Activated B cell treated with CpG ODN at 0.5 μM for 24 hours (primary cell): ENCODE measurements around the gene MAGEA6. TPM values are rescaled to one million over a fixed set of nuclear protein-coding genes. Genes with fewer than 3 reads are reported as not detected.
"Not testable (repeated sequence)": the region's sequence is repeated elsewhere in the genome, so short reads cannot be mapped to it uniquely, and the experiment has no call there.

Experiments used
- ATAC-seq: fragments of 200-7000 bp; cut with Tn5 transposase; one replicate; pipeline ENCODE4 v1.10.0; 2021; ENCODE audit warnings: low read depth, mild to moderate bottlenecking, moderate library complexity
- CTCF ChIA-PET: fragments of 350-600 bp; sonication (Branson Sonifier 250); formaldehyde crosslinking; loops from one replicate; lab custom pipeline; 2021; ENCODE audit warnings: antibody characterized with exemption; lab: Charles Lee
- POLR2A ChIA-PET: fragments of 350-600 bp; sonication (Branson Sonifier 250); formaldehyde crosslinking; loops from one replicate; lab custom pipeline; 2021; ENCODE audit warnings: antibody characterized with exemption; lab: Charles Lee
- DNase-seq: peaks from one replicate; pipeline ENCODE4 v3.0.0; 2022
- H3K27ac Mint-ChIP-seq: one replicate; pipeline ENCODE4 v1.8.0; 2020; ENCODE audit warnings: mixed read lengths
- H3K27me3 Mint-ChIP-seq: one replicate; pipeline ENCODE4 v1.8.0; 2021; ENCODE audit warnings: mixed read lengths
- H3K36me3 Mint-ChIP-seq: one replicate; pipeline ENCODE4 v1.8.0; 2021; ENCODE audit warnings: low read depth, mixed read lengths
- H3K4me1 Mint-ChIP-seq: one replicate; pipeline ENCODE4 v1.8.0; 2021; ENCODE audit warnings: mixed read lengths
- H3K4me3 Mint-ChIP-seq: one replicate; pipeline ENCODE4 v1.8.0; 2020; ENCODE audit warnings: mild to moderate bottlenecking, mixed read lengths
- H3K9me3 Mint-ChIP-seq: one replicate; pipeline ENCODE4 v1.8.0; 2020; ENCODE audit warnings: mixed read lengths
- intact Hi-C: fragments of 100-400 bp; cut with micrococcal nuclease; formaldehyde crosslinking; loops from one replicate; pipeline ENCODE4 v1.15.1; 2024
- total RNA-seq: library from RNA; stranded (reverse); gene quantifications from 2 replicates; pipeline ENCODE4 v1.2.3, GENCODE V29; 2022
- TF ChIP-seq, protein P1 (sequence below): fragments of 200-600 bp; IDR thresholded peaks from one replicate; pipeline ENCODE4 v1.8.0; 2022; ENCODE audit warnings: antibody characterized with exemption, mild to moderate bottlenecking

The MAGEA6 gene
- total RNA-seq, 1 donor from 2014 or later: not detected

DNA sequence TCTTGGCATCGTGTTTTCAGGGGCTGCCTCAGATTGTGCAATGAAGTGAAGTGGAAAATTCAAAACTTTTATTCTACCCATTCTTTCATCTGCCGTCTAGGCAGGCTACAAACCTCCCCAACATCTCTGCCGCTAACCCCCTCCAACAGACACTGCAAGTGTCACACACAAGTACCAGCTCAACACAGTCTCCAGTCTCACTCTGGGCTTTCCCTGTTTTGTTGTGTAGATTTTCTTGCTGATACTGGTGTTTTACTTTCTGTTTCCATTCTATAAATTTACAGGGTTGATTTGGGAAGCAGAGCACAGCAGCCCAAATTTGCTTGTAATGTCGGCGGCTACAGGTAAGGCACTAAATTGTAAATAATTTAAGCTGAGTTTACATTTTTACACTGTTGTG lies 14.6 kb downstream of the MAGEA6 start:
- ATAC-seq, H3K36me3 Mint-ChIP-seq, intact Hi-C loops, H3K27me3 Mint-ChIP-seq, DNase-seq, CTCF ChIA-PET, H3K4me1 Mint-ChIP-seq, H3K27ac Mint-ChIP-seq, H3K4me3 Mint-ChIP-seq, POLR2A ChIA-PET, H3K9me3 Mint-ChIP-seq: not testable (repeated sequence)

DNA sequence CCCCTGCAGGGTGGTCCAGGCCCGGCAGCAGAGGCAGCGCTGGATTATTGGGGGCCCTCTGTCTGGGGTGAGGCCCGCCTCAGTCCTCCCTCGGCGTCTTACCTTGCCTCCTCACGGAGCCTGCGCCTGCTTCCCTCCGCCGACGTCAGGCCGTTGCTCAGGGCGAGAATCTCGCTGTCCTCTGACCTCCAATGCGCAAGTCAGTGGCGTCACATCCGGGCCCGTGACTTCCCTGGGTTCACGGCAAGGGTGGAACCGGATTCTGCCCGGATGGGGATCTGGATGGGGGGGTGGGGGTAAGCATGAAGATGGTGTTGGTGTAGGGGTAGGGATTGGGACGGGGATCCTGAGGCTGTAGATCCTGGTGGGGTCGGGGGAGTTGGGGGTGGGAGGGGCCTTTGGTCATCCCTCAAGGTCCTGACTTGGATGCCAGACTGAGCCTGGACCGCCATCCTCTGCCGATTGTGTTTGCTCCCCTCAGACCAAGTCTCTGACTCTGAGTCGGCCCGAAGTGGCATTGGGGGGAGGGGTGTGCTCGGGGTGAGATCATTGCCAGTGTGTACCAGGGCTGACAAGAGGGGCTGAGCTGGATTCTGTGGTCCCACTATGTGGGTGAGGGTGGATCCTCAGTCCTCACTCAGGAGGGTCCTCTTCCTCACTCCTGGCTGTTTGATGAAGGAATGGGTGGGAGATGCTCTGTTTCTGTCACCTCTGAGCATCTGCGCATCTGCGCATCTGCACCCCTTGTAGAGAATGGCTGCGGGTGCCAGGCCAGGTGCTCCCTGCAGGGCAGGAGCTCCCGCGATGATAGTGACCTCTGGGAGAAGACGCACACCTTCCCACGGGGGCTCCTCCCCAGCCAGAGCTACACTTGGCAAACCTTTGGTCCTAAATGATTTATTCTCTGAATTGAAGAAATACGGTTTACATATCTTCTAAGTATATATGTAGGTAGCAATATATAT lies 15.5 kb downstream of the MAGEA6 start, which contains the start of gene MAGEA2:
TSS of gene MAGEA2 (minus strand) at position 157 of the 965 bp plus-strand sequence. CDS start 2,479 bp downstream, outside the sequence.
- H3K27ac Mint-ChIP-seq, H3K4me3 Mint-ChIP-seq, H3K9me3 Mint-ChIP-seq, intact Hi-C loops, ATAC-seq, CTCF ChIA-PET, H3K4me1 Mint-ChIP-seq, POLR2A ChIA-PET, H3K27me3 Mint-ChIP-seq, DNase-seq, H3K36me3 Mint-ChIP-seq: not testable (repeated sequence)

DNA sequence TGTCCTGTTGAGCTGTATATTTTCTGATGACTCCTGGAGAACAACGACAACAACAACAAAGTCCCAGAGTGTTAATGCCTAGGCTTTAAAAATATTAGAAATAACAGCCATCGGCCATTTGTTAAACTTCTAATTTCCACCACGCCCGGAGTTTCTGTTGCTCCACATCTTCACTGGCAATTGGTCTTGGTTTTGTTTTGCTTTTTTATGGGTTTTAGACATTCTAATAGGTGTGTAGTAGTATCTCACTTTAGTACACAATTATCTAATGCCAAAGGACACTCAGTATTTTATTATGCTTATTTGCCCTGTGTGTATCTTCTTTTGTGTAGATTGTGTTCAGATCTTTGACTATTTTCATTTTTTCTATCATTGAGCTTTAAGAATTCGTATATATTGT lies 30.9 kb downstream of the MAGEA6 start:
- Mint-ChIP-seq H3K4me1 (no peaks in the 10 kb centered on the region), H3K27ac (no peak overlapping the region), H3K4me3 (no peak overlapping the region), H3K9me3 (no peaks in the 10 kb centered on the region), H3K27me3 (no peaks in the 10 kb centered on the region), H3K36me3 (no peaks in the 10 kb centered on the region)
- DNase-seq: no peak
- TF ChIP-seq, protein P1, sequence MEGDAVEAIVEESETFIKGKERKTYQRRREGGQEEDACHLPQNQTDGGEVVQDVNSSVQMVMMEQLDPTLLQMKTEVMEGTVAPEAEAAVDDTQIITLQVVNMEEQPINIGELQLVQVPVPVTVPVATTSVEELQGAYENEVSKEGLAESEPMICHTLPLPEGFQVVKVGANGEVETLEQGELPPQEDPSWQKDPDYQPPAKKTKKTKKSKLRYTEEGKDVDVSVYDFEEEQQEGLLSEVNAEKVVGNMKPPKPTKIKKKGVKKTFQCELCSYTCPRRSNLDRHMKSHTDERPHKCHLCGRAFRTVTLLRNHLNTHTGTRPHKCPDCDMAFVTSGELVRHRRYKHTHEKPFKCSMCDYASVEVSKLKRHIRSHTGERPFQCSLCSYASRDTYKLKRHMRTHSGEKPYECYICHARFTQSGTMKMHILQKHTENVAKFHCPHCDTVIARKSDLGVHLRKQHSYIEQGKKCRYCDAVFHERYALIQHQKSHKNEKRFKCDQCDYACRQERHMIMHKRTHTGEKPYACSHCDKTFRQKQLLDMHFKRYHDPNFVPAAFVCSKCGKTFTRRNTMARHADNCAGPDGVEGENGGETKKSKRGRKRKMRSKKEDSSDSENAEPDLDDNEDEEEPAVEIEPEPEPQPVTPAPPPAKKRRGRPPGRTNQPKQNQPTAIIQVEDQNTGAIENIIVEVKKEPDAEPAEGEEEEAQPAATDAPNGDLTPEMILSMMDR: no peak
- CTCF ChIA-PET: no interaction called here
- ATAC-seq: no peak
- POLR2A ChIA-PET: no interaction called here
- intact Hi-C loops: no loop called here

DNA sequence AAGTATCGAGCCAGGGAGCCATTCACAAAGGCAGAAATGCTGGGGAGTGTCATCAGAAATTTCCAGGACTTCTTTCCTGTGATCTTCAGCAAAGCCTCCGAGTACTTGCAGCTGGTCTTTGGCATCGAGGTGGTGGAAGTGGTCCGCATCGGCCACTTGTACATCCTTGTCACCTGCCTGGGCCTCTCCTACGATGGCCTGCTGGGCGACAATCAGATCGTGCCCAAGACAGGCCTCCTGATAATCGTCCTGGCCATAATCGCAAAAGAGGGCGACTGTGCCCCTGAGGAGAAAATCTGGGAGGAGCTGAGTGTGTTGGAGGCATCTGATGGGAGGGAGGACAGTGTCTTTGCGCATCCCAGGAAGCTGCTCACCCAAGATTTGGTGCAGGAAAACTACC lies 33.0 kb downstream of the MAGEA6 start:
- DNase-seq, intact Hi-C loops, H3K27ac Mint-ChIP-seq, H3K9me3 Mint-ChIP-seq, H3K4me1 Mint-ChIP-seq, H3K27me3 Mint-ChIP-seq, H3K4me3 Mint-ChIP-seq, H3K36me3 Mint-ChIP-seq, CTCF ChIA-PET, ATAC-seq, POLR2A ChIA-PET: not testable (repeated sequence)

DNA sequence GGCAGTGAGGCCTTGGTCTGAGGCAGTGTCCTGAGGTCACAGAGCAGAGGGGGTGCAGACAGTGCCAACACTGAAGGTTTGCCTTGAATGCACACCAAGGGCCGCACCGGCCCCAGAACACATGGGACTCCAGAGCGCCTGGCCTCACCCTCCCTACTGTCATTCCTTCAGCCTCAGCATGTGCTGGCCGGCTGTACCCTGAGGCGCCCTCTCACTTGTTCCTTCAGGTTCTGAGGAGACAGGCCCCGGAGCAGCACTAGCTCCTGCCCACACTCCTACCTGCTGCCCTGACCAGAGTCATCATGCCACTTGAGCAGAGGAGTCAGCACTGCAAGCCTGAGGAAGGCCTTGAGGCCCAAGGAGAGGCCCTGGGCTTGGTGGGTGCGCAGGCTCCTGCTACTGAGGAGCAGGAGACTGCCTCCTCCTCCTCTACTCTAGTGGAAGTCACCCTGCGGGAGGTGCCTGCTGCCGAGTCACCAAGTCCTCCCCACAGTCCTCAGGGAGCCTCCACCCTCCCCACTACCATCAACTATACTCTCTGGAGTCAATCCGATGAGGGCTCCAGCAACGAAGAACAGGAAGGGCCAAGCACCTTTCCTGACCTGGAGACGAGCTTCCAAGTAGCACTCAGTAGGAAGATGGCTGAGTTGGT lies 33.5 kb downstream of the MAGEA6 start:
- no peaks in the 10 kb centered on the region for H3K27me3 Mint-ChIP-seq
- no peak overlapping the region for H3K4me3 Mint-ChIP-seq
- ATAC-seq: no peak
- H3K27ac Mint-ChIP-seq: no peak overlapping the region
- ChIA-PET CTCF (no interaction called here), POLR2A (no interaction called here)
- TF ChIP-seq, protein P1: no peak
- intact Hi-C loops: no loop called here
- DNase-seq: no peak
- H3K36me3 Mint-ChIP-seq: no peaks in the 10 kb centered on the region
- H3K4me1 Mint-ChIP-seq: no peaks in the 10 kb centered on the region
- no peaks in the 10 kb centered on the region for H3K9me3 Mint-ChIP-seq

DNA sequence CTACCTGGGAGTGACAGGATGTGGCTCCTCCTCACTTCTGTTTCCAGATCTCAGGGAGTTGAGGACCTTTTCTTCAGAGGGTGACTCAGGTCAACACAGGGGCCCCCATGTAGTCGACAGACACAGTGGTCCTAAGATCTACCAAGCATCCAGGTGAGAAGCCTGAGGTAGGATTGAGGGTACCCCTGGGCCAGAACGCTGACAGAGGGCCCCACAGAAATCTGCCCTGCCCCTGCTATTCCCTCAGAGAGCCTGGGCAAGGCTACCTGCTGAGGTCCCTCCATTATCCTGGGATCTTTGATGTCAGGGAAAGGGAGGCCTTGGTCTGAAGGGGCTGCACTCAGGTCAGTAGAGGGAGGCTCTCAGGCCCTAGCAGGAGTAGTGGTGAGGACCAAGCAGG lies 34.4 kb downstream of the MAGEA6 start:
- POLR2A ChIA-PET: no interaction called here
- Mint-ChIP-seq H3K9me3 (no peaks in the 10 kb centered on the region), H3K27ac (no peak overlapping the region), H3K4me1 (no peaks in the 10 kb centered on the region), H3K27me3 (no peaks in the 10 kb centered on the region), H3K4me3 (no peak overlapping the region), H3K36me3 (no peaks in the 10 kb centered on the region)
- CTCF ChIA-PET: no interaction called here
- intact Hi-C loops: no loop called here
- TF ChIP-seq, protein P1: no peak
- ATAC-seq: no peak
- no peak for DNase-seq

DNA sequence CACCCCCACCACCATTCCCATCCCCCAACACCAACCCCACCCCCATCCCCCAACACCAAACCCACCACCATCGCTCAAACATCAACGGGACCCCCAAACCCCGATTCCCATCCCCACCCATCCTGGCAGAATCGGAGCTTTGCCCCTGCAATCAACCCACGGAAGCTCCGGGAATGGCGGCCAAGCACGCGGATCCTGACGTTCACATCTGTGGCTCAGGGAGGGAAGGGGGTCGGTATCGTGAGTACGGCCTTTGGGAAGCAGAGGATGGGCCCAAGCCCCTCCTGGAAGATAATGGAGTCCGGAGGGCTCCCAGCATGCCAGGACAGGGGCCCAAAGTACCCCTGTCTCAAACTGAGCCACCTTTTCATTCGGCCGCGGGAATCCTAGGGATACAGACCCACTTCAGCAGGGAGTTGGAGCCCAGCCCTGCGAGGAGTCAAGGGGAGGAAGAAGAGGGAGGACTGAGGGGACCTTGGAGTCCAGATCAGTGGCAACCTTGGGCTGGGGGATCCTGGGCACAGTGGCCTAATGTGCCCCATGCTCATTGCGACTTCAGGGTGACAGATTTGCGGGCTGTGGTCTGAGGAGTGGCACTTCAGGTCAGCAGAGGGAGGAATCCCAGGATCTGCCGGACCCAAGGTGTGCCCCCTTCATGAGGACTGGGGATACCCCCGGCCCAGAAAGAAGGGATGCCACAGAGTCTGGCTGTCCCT lies 35.2 kb downstream of the MAGEA6 start:
- H3K9me3 Mint-ChIP-seq, DNase-seq, CTCF ChIA-PET, H3K4me1 Mint-ChIP-seq, intact Hi-C loops, H3K36me3 Mint-ChIP-seq, POLR2A ChIA-PET, H3K27me3 Mint-ChIP-seq, H3K27ac Mint-ChIP-seq, ATAC-seq, H3K4me3 Mint-ChIP-seq: not testable (repeated sequence)
